Measurements from ENCODE around the gene IER3IP1. TPM values are rescaled to one million over a fixed set of nuclear protein-coding genes. Genes with fewer than 3 reads are reported as not detected.

Gene IER3IP1
- total and polyA plus RNA-seq, 2 donors (not counting 1 experiment from before 2014, with no cell fraction given): 2.4 to 8.7 TPM

DNA sequence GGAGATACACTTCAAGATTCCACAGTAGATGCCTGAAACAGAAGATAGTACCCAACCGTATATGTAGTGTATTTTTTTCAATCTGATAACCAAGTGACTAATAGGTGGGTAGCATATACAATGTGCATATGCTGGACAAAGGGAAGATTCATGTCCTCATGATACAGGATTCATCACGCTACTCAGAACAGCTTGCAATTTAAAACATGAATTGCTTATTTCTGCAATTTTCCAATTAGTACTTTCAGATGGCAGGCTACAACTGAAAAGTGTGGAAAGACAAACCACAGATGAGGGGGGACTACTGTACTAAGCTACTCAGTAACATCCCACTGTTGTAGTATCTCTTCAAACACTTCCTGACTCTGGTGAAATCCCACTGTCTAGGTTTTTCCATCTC, 3.7 kb downstream of the IER3IP1 start:
- no peak overlapping the region for H3K9ac ChIP-seq (ENCODE audit: low read length)
- Mint-ChIP-seq H3K27me3 (peaks cover 1% of the 10 kb centered on the region), H3K4me3 (no peak overlapping the region), H3K27ac (no peak overlapping the region), H3K4me1 (peaks cover 4% of the 10 kb centered on the region), H3K9me3 (ENCODE audit: insufficient read depth) (no peaks in the 10 kb centered on the region)
- H3K27me3 ChIP-seq (replicated peaks in 1 of 4; ENCODE audit: control extremely low read depth in 1 of 4, control insufficient read depth in 3 of 4, insufficient read depth in 4 of 4, low read length in 3 of 4): peaks cover 0 to 6% (median 0%) of the 10 kb centered on the region in 4 experiments
- peaks cover 60% of the 10 kb centered on the region for H3K79me2 ChIP-seq (ENCODE audit: control insufficient read depth, insufficient read depth, low read length)
- no peaks in the 10 kb centered on the region for H3K9me3 ChIP-seq (ENCODE audit: control extremely low read depth in 1 of 3, control insufficient read depth in 2 of 3, insufficient read depth in 1 of 3, low read length in 2 of 3)
- CTCF ChIA-PET: interaction anchor here (1.2 kb wide), 1 partner anchor 23 kb away, joined by 3 read pairs; no protein-coding TSS in a partner anchor
- H3K4me1 ChIP-seq (ENCODE audit: control insufficient read depth in 2 of 2, insufficient read depth in 2 of 2, low read length in 2 of 2): peaks cover 14 to 15% of the 10 kb centered on the region in 2 donors
- H3K27ac ChIP-seq (ENCODE audit: low read length in 2 of 2): no peak overlapping the region
- H2AFZ ChIP-seq (ENCODE audit: insufficient read depth, low read depth, low read length, poor library complexity, severe bottlenecking): no peak overlapping the region
- DNase-seq (no peak), ATAC-seq (ENCODE audit: low read depth) (no peak)
- WGBS (ENCODE audit: insufficient coverage): no CpG with 5 or more reads among the region's 2 CpGs
- intact Hi-C loops (cut with micrococcal nuclease): no loop called here
- H3K4me3 ChIP-seq (ENCODE audit: control extremely low read depth in 1 of 5, extremely low read depth in 1 of 5, insufficient read depth in 1 of 5, low read depth in 2 of 5, low read length in 4 of 5): no peak overlapping the region
- no peaks in the 10 kb centered on the region for H3K36me3 ChIP-seq (replicated peaks in 1 of 2; ENCODE audit: control extremely low read depth in 1 of 2, control insufficient read depth in 1 of 2, extremely low read depth in 1 of 2, insufficient read depth in 2 of 2, low read length in 1 of 2)
- H4K20me1 ChIP-seq (ENCODE audit: control insufficient read depth, insufficient read depth, low read length, poor library complexity, severe bottlenecking): peaks cover 8% of the 10 kb centered on the region
- TF ChIP-seq, protein P1, sequence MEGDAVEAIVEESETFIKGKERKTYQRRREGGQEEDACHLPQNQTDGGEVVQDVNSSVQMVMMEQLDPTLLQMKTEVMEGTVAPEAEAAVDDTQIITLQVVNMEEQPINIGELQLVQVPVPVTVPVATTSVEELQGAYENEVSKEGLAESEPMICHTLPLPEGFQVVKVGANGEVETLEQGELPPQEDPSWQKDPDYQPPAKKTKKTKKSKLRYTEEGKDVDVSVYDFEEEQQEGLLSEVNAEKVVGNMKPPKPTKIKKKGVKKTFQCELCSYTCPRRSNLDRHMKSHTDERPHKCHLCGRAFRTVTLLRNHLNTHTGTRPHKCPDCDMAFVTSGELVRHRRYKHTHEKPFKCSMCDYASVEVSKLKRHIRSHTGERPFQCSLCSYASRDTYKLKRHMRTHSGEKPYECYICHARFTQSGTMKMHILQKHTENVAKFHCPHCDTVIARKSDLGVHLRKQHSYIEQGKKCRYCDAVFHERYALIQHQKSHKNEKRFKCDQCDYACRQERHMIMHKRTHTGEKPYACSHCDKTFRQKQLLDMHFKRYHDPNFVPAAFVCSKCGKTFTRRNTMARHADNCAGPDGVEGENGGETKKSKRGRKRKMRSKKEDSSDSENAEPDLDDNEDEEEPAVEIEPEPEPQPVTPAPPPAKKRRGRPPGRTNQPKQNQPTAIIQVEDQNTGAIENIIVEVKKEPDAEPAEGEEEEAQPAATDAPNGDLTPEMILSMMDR (IDR thresholded peaks at IDR 0.05): no peak
- no peak for TF ChIP-seq EZH2 (IDR thresholded peaks at IDR 0.05; ENCODE audit: borderline replicate concordance, insufficient read depth, low read depth, low read length, poor library complexity, severe bottlenecking)
- no peak overlapping the region for H3K4me2 ChIP-seq (replicated peaks; ENCODE audit: low read depth, low read length, poor library complexity, severe bottlenecking)
- POLR2A ChIA-PET: no interaction called here

DNA sequence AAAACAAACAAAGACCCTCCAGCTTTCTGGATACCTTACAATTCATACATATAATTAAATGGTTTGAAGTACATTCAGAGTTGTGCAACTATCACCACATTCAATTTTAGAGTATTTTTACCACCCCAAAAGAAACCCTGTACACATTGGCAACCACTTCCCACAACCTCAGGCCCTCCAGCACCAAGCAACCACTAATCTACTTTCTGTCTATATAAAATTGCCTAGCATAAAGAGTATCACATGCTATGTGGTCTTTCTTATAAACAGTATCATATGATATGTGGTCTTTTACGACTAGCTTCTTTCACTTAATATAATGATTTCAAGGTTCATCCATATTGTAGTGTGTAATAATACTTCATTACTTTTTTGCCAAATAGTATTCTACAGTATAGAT, 7.3 kb downstream of the IER3IP1 start:
- ChIA-PET CTCF (no interaction called here), POLR2A (no interaction called here)
- intact Hi-C loops (cut with micrococcal nuclease): no loop called here
- Histone ChIP-seq H3K27ac (ENCODE audit: low read length in 2 of 2) (no peak overlapping the region), H3K79me2 (ENCODE audit: control insufficient read depth, insufficient read depth, low read length) (peaks cover 65% of the 10 kb centered on the region), H3K4me3 (ENCODE audit: control extremely low read depth in 1 of 5, extremely low read depth in 1 of 5, insufficient read depth in 1 of 5, low read depth in 2 of 5, low read length in 4 of 5) (no peak overlapping the region), H3K4me2 (replicated peaks; ENCODE audit: low read depth, low read length, poor library complexity, severe bottlenecking) (no peak overlapping the region), H3K9me3 (ENCODE audit: control extremely low read depth in 1 of 3, control insufficient read depth in 2 of 3, insufficient read depth in 1 of 3, low read length in 2 of 3) (no peaks in the 10 kb centered on the region), H3K36me3 (replicated peaks in 1 of 2; ENCODE audit: control extremely low read depth in 1 of 2, control insufficient read depth in 1 of 2, extremely low read depth in 1 of 2, insufficient read depth in 2 of 2, low read length in 1 of 2) (no peaks in the 10 kb centered on the region), H4K20me1 (ENCODE audit: control insufficient read depth, insufficient read depth, low read length, poor library complexity, severe bottlenecking) (peaks cover 12% of the 10 kb centered on the region), H3K4me1 (ENCODE audit: control insufficient read depth in 2 of 2, insufficient read depth in 2 of 2, low read length in 2 of 2) (peaks cover 0 to 2% of the 10 kb centered on the region in 2 donors), H2AFZ (ENCODE audit: insufficient read depth, low read depth, low read length, poor library complexity, severe bottlenecking) (no peak overlapping the region), H3K9ac (ENCODE audit: low read length) (no peak overlapping the region), H3K27me3 (replicated peaks in 1 of 4; ENCODE audit: control extremely low read depth in 1 of 4, control insufficient read depth in 3 of 4, insufficient read depth in 4 of 4, low read length in 3 of 4) (no peaks in the 10 kb centered on the region)
- H3K4me3 Mint-ChIP-seq: no peak overlapping the region
- ATAC-seq (ENCODE audit: low read depth) (no peak), DNase-seq (no peak)
- H3K4me1 Mint-ChIP-seq: peaks cover 13% of the 10 kb centered on the region
- H3K27me3 Mint-ChIP-seq: no peaks in the 10 kb centered on the region
- no CpG with 5 or more reads among the region's 1 CpG for WGBS (ENCODE audit: insufficient coverage)
- TF ChIP-seq EZH2 (IDR thresholded peaks at IDR 0.05; ENCODE audit: borderline replicate concordance, insufficient read depth, low read depth, low read length, poor library complexity, severe bottlenecking): no peak
- TF ChIP-seq, protein P1 (IDR thresholded peaks at IDR 0.05): no peak
- H3K9me3 Mint-ChIP-seq (ENCODE audit: insufficient read depth): no peaks in the 10 kb centered on the region
- no peak overlapping the region for H3K27ac Mint-ChIP-seq
